ENCODE results near the gene ADGRG1. TPM values are rescaled to one million over a fixed set of nuclear protein-coding genes. Genes with fewer than 3 reads are reported as not detected.

Gene ADGRG1
- total RNA-seq, 1 donor from 2014 or later = 13.9 TPM

DNA sequence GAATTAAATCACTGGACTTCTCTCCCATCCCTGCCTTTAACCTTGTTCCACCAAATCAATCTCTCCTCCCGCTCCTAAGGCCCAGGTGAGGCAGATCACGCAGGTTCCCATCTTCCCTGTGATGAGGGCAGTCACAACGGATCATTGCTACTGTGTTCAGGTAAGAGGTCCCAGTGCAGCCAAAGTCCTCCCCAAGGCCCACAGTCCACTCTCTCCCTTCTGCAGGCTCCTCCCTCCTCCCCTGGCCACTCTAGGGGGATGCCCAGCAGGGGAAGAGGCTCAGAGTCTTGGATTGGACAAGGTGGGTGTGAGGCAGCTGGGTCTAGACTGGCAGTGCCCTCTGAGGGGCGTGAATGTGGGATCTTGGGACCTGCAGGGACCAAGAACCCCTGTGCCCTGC is 37.1 kb downstream of the ADGRG1 start:
- Histone ChIP-seq H3K4me3 (ENCODE audit: insufficient read depth, low read depth, low read length) (no peak overlapping the region), H4K20me1 (ENCODE audit: insufficient read depth, low read length) (no peaks in the 10 kb centered on the region), H3K79me2 (ENCODE audit: insufficient read depth, low read length) (no peaks in the 10 kb centered on the region), H3K27me3 (ENCODE audit: insufficient read depth, low read length) (no peaks in the 10 kb centered on the region), H3K4me2 (ENCODE audit: low read length) (no peak overlapping the region), H3K27ac (ENCODE audit: low read depth, low read length) (no peak overlapping the region), H2AFZ (ENCODE audit: low read depth, low read length) (no peak overlapping the region), H3K36me3 (ENCODE audit: insufficient read depth, low read length) (no peaks in the 10 kb centered on the region), H3K9ac (ENCODE audit: low read length) (no peak overlapping the region), H3K9me3 (ENCODE audit: insufficient read depth, low read depth, low read length) (no peaks in the 10 kb centered on the region), H3K4me1 (ENCODE audit: insufficient read depth, low read length) (no peaks in the 10 kb centered on the region)
- DNase-seq (ENCODE audit: low read depth) (no peak), FAIRE-seq (no peak)
- Mint-ChIP-seq H3K36me3 (ENCODE audit: low read depth, unreplicated experiment) (peaks cover 3% of the 10 kb centered on the region), H3K4me3 (ENCODE audit: unreplicated experiment) (no peak overlapping the region), H3K27ac (ENCODE audit: unreplicated experiment) (no peak overlapping the region), H3K9me3 (ENCODE audit: unreplicated experiment) (no peaks in the 10 kb centered on the region), H3K27me3 (ENCODE audit: low read depth, unreplicated experiment) (peaks cover 7% of the 10 kb centered on the region), H3K4me1 (ENCODE audit: low read depth, unreplicated experiment) (no peaks in the 10 kb centered on the region)
- TF ChIP-seq, protein P1, sequence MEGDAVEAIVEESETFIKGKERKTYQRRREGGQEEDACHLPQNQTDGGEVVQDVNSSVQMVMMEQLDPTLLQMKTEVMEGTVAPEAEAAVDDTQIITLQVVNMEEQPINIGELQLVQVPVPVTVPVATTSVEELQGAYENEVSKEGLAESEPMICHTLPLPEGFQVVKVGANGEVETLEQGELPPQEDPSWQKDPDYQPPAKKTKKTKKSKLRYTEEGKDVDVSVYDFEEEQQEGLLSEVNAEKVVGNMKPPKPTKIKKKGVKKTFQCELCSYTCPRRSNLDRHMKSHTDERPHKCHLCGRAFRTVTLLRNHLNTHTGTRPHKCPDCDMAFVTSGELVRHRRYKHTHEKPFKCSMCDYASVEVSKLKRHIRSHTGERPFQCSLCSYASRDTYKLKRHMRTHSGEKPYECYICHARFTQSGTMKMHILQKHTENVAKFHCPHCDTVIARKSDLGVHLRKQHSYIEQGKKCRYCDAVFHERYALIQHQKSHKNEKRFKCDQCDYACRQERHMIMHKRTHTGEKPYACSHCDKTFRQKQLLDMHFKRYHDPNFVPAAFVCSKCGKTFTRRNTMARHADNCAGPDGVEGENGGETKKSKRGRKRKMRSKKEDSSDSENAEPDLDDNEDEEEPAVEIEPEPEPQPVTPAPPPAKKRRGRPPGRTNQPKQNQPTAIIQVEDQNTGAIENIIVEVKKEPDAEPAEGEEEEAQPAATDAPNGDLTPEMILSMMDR (IDR thresholded peaks at IDR 0.05; ENCODE audit: insufficient read depth, low read depth, low read length) = no peak
- no peak for TF ChIP-seq EZH2 (IDR thresholded peaks at IDR 0.05; ENCODE audit: insufficient read depth, low read length)

DNA sequence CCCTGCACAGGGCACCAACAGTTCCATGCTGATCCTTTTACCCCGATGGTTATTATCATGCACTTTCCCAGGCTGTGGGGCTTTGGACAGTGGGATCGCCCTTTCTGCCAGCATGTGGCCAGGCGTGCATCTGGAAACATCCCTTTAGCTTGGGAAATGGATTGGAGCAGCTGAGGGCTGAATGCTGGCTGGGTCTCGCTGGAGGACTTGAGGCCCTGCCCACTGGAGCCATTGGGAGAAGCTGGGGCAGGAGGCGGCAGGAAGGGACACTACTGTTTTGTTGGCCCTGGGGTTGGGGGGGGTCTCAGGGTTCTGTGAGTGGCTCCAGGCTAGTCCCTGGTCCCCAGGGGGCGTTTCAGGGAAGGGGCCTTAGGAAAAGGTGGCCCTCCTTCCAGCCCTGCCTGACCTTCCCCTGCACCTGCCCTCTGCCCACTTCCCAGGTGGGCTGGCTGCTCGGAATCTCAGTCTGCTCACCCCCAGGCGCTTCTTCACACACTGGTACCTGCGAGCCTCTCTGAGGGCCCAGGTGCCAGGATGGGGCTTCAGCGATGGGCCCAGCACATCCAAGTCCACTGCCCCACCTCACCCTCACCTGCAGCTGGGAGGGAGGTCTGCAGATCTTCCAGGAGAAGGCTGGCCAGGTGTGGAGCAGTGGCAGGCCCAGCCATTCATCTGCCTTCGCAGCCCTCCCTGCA is 38.1 kb downstream of the ADGRG1 start:
- Mint-ChIP-seq H3K27me3 (ENCODE audit: low read depth, unreplicated experiment) (peaks cover 7% of the 10 kb centered on the region), H3K4me1 (ENCODE audit: low read depth, unreplicated experiment) (no peaks in the 10 kb centered on the region), H3K36me3 (ENCODE audit: low read depth, unreplicated experiment) (peaks cover 3% of the 10 kb centered on the region), H3K9me3 (ENCODE audit: unreplicated experiment) (no peaks in the 10 kb centered on the region), H3K27ac (ENCODE audit: unreplicated experiment) (no peak overlapping the region), H3K4me3 (ENCODE audit: unreplicated experiment) (no peak overlapping the region)
- Histone ChIP-seq H4K20me1 (ENCODE audit: insufficient read depth, low read length) (no peaks in the 10 kb centered on the region), H3K79me2 (ENCODE audit: insufficient read depth, low read length) (no peaks in the 10 kb centered on the region), H3K4me3 (ENCODE audit: insufficient read depth, low read depth, low read length) (no peak overlapping the region), H3K27ac (ENCODE audit: low read depth, low read length) (no peak overlapping the region), H3K9me3 (ENCODE audit: insufficient read depth, low read depth, low read length) (no peaks in the 10 kb centered on the region), H3K4me1 (ENCODE audit: insufficient read depth, low read length) (no peaks in the 10 kb centered on the region), H3K36me3 (ENCODE audit: insufficient read depth, low read length) (no peaks in the 10 kb centered on the region), H2AFZ (ENCODE audit: low read depth, low read length) (no peak overlapping the region), H3K27me3 (ENCODE audit: insufficient read depth, low read length) (no peaks in the 10 kb centered on the region), H3K9ac (ENCODE audit: low read length) (no peak overlapping the region), H3K4me2 (ENCODE audit: low read length) (no peak overlapping the region)
- TF ChIP-seq, protein P1 (IDR thresholded peaks at IDR 0.05; ENCODE audit: insufficient read depth, low read depth, low read length) = no peak
- TF ChIP-seq EZH2 (IDR thresholded peaks at IDR 0.05; ENCODE audit: insufficient read depth, low read length) = no peak
- DNase-seq (ENCODE audit: low read depth) (no peak), FAIRE-seq (no peak)

DNA sequence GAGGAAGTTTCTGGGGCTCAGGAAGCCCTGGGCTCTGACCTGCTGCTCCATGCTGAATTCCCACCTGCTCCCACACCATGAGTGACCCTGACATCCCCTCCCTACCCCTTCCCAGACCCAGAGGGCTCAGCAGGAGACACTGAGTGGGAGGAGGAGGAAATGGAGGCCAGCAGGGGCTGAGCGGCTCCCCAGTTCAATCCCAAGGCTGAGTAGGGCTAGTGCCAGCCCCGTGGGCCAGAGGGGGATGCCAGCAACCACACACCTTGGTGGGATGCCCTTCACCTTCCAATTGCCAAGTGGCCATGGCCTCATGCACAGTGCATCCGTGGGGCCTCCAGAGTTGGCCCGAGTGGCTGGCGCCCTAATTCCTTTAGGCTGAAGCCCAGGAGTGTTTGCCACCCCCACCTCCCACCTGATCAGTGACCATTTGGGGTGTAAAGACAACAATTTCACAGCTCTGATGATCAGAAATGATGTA is 38.7 kb downstream of the ADGRG1 start:
- H3K4me3 ChIP-seq (ENCODE audit: insufficient read depth, low read depth, low read length) = no peak overlapping the region
- DNase-seq (ENCODE audit: low read depth) (no peak), FAIRE-seq (no peak)
- H3K9me3 Mint-ChIP-seq (ENCODE audit: unreplicated experiment) = no peaks in the 10 kb centered on the region
- peaks cover under 1% of the 10 kb centered on the region for H3K36me3 Mint-ChIP-seq (ENCODE audit: low read depth, unreplicated experiment)
- no peaks in the 10 kb centered on the region for H3K79me2 ChIP-seq (ENCODE audit: insufficient read depth, low read length)
- H3K4me3 Mint-ChIP-seq (ENCODE audit: unreplicated experiment) = no peak overlapping the region
- TF ChIP-seq, protein P1 (IDR thresholded peaks at IDR 0.05; ENCODE audit: insufficient read depth, low read depth, low read length) = no peak
- no peak for TF ChIP-seq EZH2 (IDR thresholded peaks at IDR 0.05; ENCODE audit: insufficient read depth, low read length)
- peaks cover 7% of the 10 kb centered on the region for H3K27me3 Mint-ChIP-seq (ENCODE audit: low read depth, unreplicated experiment)
- no peaks in the 10 kb centered on the region for H3K4me1 Mint-ChIP-seq (ENCODE audit: low read depth, unreplicated experiment)
- no peaks in the 10 kb centered on the region for H3K4me1 ChIP-seq (ENCODE audit: insufficient read depth, low read length)
- H3K27ac Mint-ChIP-seq (ENCODE audit: unreplicated experiment) = no peak overlapping the region
- no peaks in the 10 kb centered on the region for H3K36me3 ChIP-seq (ENCODE audit: insufficient read depth, low read length)
- no peak overlapping the region for H2AFZ ChIP-seq (ENCODE audit: low read depth, low read length)
- no peaks in the 10 kb centered on the region for H3K27me3 ChIP-seq (ENCODE audit: insufficient read depth, low read length)
- no peak overlapping the region for H3K9ac ChIP-seq (ENCODE audit: low read length)
- no peak overlapping the region for H3K4me2 ChIP-seq (ENCODE audit: low read length)
- no peaks in the 10 kb centered on the region for H3K9me3 ChIP-seq (ENCODE audit: insufficient read depth, low read depth, low read length)
- no peaks in the 10 kb centered on the region for H4K20me1 ChIP-seq (ENCODE audit: insufficient read depth, low read length)
- H3K27ac ChIP-seq (ENCODE audit: low read depth, low read length) = no peak overlapping the region
